ENCODE data around the gene POLR3E. TPM values are rescaled to one million over a fixed set of nuclear protein-coding genes. Genes with fewer than 3 reads are reported as not detected.

The POLR3E gene
- total RNA-seq, 1 donor from 2014 or later: 102 TPM

GRCh38 chr16:22324787-22325597, 27.8 kb downstream of the POLR3E start:
- Mint-ChIP-seq H3K27me3 (no peaks in the 10 kb centered on the region), H3K4me1 (peaks cover 5% of the 10 kb centered on the region), H3K9me3 (no peaks in the 10 kb centered on the region), H3K36me3 (ENCODE audit: low read depth) (peaks cover 61% of the 10 kb centered on the region), H3K27ac (no peak overlapping the region), H3K4me3 (no peak overlapping the region)
- intact Hi-C loops (cut with micrococcal nuclease): no loop called here
- no peak for DNase-seq

- peaks cover 64% of the 10 kb centered on the region for H3K36me3 Mint-ChIP-seq (ENCODE audit: low read depth)
- H3K9me3 Mint-ChIP-seq: no peaks in the 10 kb centered on the region
- H3K27ac Mint-ChIP-seq: no peak overlapping the region
- no peaks in the 10 kb centered on the region for H3K27me3 Mint-ChIP-seq
- no peak for DNase-seq
- intact Hi-C loops (cut with micrococcal nuclease): no loop called here
- no peak overlapping the region for H3K4me3 Mint-ChIP-seq
- H3K4me1 Mint-ChIP-seq: peaks cover 8% of the 10 kb centered on the region
Observed at GRCh38 chr16:22325598-22326368, 28.6 kb downstream of the POLR3E start.

- H3K27ac Mint-ChIP-seq: no peak overlapping the region
- peaks cover 4% of the 10 kb centered on the region for H3K4me1 Mint-ChIP-seq
- H3K36me3 Mint-ChIP-seq (ENCODE audit: low read depth): peaks cover 61% of the 10 kb centered on the region
- H3K9me3 Mint-ChIP-seq: no peaks in the 10 kb centered on the region
- intact Hi-C loops (cut with micrococcal nuclease): no loop called here
- no peaks in the 10 kb centered on the region for H3K27me3 Mint-ChIP-seq
- no peak overlapping the region for H3K4me3 Mint-ChIP-seq
- DNase-seq: no peak
Observed at GRCh38 chr16:22326369-22326652, 29.1 kb downstream of the POLR3E start.

- intact Hi-C loops (cut with micrococcal nuclease): no loop called here
- H3K4me3 Mint-ChIP-seq: no peak overlapping the region
- no peak overlapping the region for H3K27ac Mint-ChIP-seq
Observed at GRCh38 chr16:22326771-22327445, 29.7 kb downstream of the POLR3E start.

GRCh38 chr16:22327446-22327775, 30.2 kb downstream of the POLR3E start:
- H3K36me3 Mint-ChIP-seq (ENCODE audit: low read depth): peaks cover 65% of the 10 kb centered on the region
- no peak for DNase-seq
- H3K27ac Mint-ChIP-seq: no peak overlapping the region
- H3K27me3 Mint-ChIP-seq: no peaks in the 10 kb centered on the region
- no peaks in the 10 kb centered on the region for H3K9me3 Mint-ChIP-seq
- H3K4me3 Mint-ChIP-seq: no peak overlapping the region
- H3K4me1 Mint-ChIP-seq: peaks cover 4% of the 10 kb centered on the region
- intact Hi-C loops (cut with micrococcal nuclease): no loop called here

More at GRCh38 chr16:22326771-22327445, 29.7 kb downstream of the POLR3E start:
- peaks cover 4% of the 10 kb centered on the region for H3K4me1 Mint-ChIP-seq
- no peak for DNase-seq
- no peaks in the 10 kb centered on the region for H3K9me3 Mint-ChIP-seq
- no peaks in the 10 kb centered on the region for H3K27me3 Mint-ChIP-seq
- H3K36me3 Mint-ChIP-seq (ENCODE audit: low read depth): peaks cover 64% of the 10 kb centered on the region

- H3K36me3 Mint-ChIP-seq (ENCODE audit: low read depth): peaks cover 67% of the 10 kb centered on the region
Observed at GRCh38 chr16:22328081-22328725, 31.0 kb downstream of the POLR3E start.

GRCh38 chr16:22329199-22329695, 32.0 kb downstream of the POLR3E start:
- Mint-ChIP-seq H3K4me3 (no peak overlapping the region), H3K36me3 (ENCODE audit: low read depth) (peaks cover 70% of the 10 kb centered on the region), H3K9me3 (no peaks in the 10 kb centered on the region), H3K4me1 (peaks cover 4% of the 10 kb centered on the region), H3K27me3 (no peaks in the 10 kb centered on the region), H3K27ac (peak overlapping the region; percentile 8)
- DNase-seq: no peak
- intact Hi-C loops (cut with micrococcal nuclease): no loop called here

More at GRCh38 chr16:22328081-22328725, 31.0 kb downstream of the POLR3E start:
- Mint-ChIP-seq H3K4me3 (no peak overlapping the region), H3K27ac (no peak overlapping the region), H3K9me3 (no peaks in the 10 kb centered on the region), H3K27me3 (no peaks in the 10 kb centered on the region), H3K4me1 (peaks cover 4% of the 10 kb centered on the region)
- no peak for DNase-seq
- intact Hi-C loops (cut with micrococcal nuclease): no loop called here

- H3K9me3 Mint-ChIP-seq: no peaks in the 10 kb centered on the region
- DNase-seq: no peak
- H3K27ac Mint-ChIP-seq: peak overlapping the region; percentile 9
- intact Hi-C loops (cut with micrococcal nuclease): no loop called here
- H3K36me3 Mint-ChIP-seq (ENCODE audit: low read depth): peaks cover 74% of the 10 kb centered on the region
- no peaks in the 10 kb centered on the region for H3K27me3 Mint-ChIP-seq
- H3K4me1 Mint-ChIP-seq: peaks cover 4% of the 10 kb centered on the region
- H3K4me3 Mint-ChIP-seq: no peak overlapping the region
Observed at GRCh38 chr16:22330326-22330725, 33.1 kb downstream of the POLR3E start.

GRCh38 chr16:22333457-22333994, 36.3 kb downstream of the POLR3E start:
- no peaks in the 10 kb centered on the region for H3K27me3 Mint-ChIP-seq
- H3K4me3 Mint-ChIP-seq: no peak overlapping the region
- H3K4me1 Mint-ChIP-seq: peaks cover 13% of the 10 kb centered on the region
- peaks cover 18% of the 10 kb centered on the region for H3K9me3 Mint-ChIP-seq
- no peak overlapping the region for H3K27ac Mint-ChIP-seq
- intact Hi-C loops (cut with micrococcal nuclease): no loop called here
- peaks cover 86% of the 10 kb centered on the region for H3K36me3 Mint-ChIP-seq (ENCODE audit: low read depth)
- DNase-seq: no peak

GRCh38 chr16:22335668-22336246, 38.5 kb downstream of the POLR3E start:
- Mint-ChIP-seq H3K4me1 (peaks cover 9% of the 10 kb centered on the region), H3K27ac (no peak overlapping the region), H3K36me3 (ENCODE audit: low read depth) (peaks cover 87% of the 10 kb centered on the region), H3K4me3 (no peak overlapping the region), H3K27me3 (no peaks in the 10 kb centered on the region), H3K9me3 (peaks cover 29% of the 10 kb centered on the region)
- intact Hi-C loops (cut with micrococcal nuclease): loop anchor here (5.0 kb wide), 1 partner anchor 37 kb away; the partner anchor contains the start of gene CDR2
- no peak for DNase-seq

- Mint-ChIP-seq H3K4me3 (no peak overlapping the region), H3K9me3 (peaks cover 29% of the 10 kb centered on the region), H3K27ac (no peak overlapping the region), H3K27me3 (no peaks in the 10 kb centered on the region), H3K4me1 (peaks cover 9% of the 10 kb centered on the region), H3K36me3 (ENCODE audit: low read depth) (peaks cover 90% of the 10 kb centered on the region)
- no peak for DNase-seq
- intact Hi-C loops (cut with micrococcal nuclease): loop anchor here (5.0 kb wide), 1 partner anchor 36 kb away; the partner anchor contains the start of gene CDR2
Observed at GRCh38 chr16:22336581-22336980, 39.4 kb downstream of the POLR3E start.

- Mint-ChIP-seq H3K27me3 (no peaks in the 10 kb centered on the region), H3K27ac (no peak overlapping the region), H3K9me3 (peaks cover 29% of the 10 kb centered on the region), H3K4me1 (peaks cover 11% of the 10 kb centered on the region), H3K4me3 (no peak overlapping the region), H3K36me3 (ENCODE audit: low read depth) (peaks cover 90% of the 10 kb centered on the region)
- intact Hi-C loops (cut with micrococcal nuclease): loop anchor here (5.0 kb wide), 1 partner anchor 35 kb away; the partner anchor contains the start of gene CDR2
- no peak for DNase-seq
Observed at GRCh38 chr16:22337045-22337444, 39.8 kb downstream of the POLR3E start.

All from activated CD4-positive, alpha-beta T cell treated with anti-CD3 and anti-CD28 coated beads, Interleukin-2, amount 10 ng/mL, durations not matched to agents 24 days and 14 days (primary cell).